NCI-H2196 treated with DMSO at 0.1 percent for 48 hours (cell line): ENCODE results near the gene C8G.

Source experiments
- DNase-seq: peaks from one replicate; lab custom pipeline; 2025; ENCODE audit not compliant: unreplicated experiment; lab: John Stamatoyannopoulos, UW

The C8G gene

DNA sequence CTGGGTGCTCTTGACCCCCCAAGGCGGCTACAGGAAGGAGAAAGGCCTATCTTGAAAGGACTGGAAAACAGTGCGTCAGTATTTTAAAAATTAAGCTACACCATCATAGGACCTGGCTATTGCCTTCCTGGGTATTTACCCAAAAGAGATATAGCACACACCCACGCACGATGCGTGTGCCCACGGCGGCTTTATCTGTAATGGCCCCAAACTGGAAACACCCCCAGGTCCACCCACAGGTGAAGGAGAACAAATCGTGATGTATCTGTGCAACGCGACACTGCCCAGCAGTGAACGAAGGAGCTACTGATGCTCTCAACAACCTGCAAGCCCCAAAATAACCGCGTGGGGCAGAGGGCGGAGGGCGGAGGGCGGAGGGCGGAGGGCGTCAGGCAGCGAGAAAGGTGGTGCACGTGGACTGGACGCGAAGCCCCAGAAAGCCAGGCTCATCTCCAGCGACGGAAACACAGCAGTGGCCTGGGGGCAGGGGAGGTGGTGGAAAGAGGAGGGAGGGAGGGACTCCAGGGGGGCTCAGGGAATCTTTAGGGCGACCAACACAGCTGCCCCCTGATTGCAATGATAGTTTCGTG is 19.9 kb downstream of the C8G start:
- DNase-seq = no peak

DNA sequence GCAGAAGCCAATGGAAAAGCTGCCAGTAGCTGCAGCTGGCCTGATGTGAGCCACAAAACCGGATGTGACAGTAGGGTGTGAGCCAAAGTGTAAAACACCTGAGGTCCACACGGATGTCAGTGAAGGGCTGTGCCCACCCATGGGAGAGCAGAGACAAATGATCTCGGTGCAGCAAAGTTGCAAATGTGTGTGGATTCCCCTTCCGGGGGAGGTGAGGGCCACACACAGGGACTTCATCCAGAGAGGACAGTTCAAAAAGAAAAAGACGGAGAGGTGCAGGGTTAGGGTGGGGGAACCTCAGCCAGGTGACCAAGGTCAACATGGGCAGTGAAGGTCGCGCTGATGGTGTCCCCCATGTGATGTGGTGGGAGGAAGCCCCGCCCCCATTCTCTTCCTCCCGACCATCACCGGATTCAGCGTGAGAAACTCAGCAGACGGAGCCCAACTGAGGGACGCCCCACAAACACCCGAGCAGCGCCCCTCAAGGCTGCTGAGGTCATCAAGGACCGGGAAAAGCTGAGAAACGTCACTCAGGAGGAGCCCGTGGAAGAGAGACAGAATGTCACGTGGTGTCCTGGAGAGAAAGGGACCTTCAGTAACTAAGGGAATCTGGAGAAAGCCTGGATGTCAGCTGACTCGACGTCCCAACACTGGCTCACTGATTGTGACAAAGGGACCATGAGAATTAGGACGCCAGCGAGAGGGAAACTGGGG is 20.9 kb downstream of the C8G start:
- DNase-seq = no peak

DNA sequence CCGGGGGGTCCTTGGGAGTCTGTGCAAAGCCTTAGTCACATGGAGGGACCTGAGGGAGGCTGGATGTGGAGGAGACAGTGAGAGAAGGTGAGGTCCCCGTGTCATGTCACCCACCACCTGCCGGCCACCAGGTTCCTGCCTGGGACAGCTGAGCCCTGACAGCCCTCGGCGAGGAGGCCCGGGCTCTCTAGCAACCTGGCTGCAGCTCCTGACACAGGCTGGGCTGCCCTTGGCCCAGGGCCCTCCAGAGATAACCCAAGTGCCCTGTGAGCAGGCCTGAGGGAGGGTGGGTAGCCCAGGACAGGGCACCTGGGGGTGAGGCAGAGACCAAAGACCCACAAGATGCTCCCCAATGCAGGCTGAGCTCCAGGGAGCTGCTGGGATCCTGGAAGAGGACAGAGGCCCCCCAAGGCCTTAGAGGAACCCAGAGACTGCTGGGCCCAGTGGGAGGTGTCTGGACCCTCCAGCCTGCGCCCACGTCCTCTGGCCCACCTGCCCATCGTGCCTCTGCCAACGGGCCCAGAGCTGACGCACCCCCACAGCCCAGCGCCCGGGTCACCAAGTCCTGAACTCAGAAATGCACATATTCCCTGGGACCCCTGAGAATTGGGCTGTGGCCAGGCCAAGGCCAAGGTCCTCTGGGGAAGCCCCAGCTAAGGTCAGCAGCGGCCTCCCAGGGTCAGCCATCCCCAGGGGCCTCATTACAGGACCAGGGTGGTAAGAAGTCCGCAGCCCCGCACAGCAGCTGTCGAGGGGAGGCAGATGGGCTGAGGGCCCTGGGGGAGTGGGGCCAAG is 23.5 kb downstream of the C8G start:
- no peak for DNase-seq

DNA sequence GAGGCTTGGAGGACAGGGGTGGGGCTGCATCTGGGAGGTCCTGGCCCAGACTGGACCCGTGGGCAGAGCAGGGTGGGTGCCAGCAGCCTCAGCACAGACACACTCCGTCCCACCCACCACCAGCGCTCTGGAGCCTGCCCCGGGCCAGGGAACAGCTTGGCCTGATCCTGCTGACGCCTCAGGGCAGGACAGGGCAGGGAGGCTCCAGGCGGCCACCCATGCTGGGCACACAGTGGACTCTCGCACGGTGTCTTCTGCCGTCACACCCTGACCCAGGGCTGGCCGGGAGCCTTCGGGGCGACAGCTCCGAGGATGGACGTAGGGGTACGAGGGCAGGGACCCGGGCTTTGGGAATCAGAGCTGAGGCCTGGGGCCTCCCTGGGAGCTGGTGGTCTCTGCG is 24.1 kb downstream of the C8G start:
- DNase-seq = no peak

DNA sequence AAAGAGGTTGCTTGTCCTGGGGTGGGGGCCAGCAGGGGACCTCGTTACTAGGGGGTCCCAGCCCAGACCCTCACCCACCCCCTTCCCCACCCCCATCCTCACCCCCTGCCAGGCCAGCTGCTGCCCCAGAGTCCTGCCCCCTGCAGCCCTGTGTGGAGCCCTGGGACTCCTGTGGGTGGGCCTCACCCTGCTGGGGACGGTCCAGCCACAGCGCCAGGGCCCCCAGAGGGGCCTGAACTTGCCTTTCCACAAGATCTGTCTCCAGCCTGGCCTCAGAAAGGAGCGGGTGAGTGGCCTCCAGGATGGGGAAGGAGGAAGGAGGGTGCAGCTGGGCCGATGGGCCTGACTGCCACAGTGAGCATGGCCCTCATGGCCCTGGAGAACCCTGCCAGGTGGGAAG is 24.7 kb downstream of the C8G start:
- DNase-seq = no peak

DNA sequence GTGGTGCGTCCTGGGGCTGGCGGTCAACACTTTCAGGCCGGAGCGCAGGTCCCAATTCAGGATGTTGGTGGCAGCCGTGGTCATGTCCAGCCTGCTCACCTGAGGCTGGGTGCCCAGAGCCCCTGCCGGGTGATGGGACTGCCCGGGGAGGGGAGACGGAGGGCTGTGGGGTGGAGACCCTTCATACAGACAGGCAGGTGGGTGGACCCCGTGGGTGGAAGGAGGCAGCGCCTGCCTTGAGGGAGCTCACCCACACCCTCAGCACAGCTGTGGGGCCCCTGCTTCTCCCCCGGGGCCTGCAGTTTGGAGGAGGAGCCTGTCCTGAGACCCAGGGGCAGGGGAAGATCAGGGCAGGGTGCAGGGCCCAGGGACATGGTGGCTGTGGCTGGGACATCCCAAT is 25.3 kb downstream of the C8G start:
- no peak for DNase-seq

DNA sequence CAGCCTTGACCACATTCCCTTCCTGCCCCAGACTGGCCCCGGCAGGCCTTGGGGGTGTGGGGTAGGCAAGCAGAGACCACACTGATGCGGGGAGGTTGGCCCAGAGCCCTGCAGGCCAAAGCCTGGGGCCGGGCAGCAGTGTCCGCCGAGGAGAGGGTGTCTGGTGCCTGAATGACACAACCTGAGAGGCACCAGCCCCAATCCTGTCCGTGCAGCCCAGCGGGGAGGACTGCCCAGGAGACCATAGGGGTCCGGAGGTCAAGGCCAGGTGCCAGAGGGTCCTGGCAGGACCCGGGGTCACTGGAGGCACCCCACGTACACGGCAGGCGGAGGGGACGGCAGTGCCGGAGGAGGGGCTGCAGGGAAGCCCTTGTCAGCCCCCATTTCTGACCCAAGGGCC is 26.7 kb downstream of the C8G start:
- DNase-seq = no peak

DNA sequence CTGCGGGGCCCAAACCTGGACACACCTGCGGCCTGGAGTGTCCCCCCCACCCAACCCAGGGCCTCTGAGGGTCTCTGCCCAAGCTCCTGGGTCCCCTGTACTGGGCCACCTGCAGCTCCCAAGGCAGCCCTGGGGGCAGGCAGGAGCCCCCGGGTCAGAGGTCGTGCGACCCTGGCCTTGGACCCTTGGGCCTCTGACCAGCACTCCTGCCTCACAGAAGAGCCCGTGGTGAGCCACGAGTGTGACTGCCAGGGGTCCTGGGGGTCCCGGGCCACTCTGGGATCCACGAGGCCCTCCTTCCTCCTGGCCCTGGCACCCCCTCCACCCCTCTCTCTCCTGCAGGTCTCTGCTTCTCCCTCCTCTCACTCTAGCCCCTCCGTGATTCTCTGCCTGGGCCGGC is 27.3 kb downstream of the C8G start:
- no peak for DNase-seq

DNA sequence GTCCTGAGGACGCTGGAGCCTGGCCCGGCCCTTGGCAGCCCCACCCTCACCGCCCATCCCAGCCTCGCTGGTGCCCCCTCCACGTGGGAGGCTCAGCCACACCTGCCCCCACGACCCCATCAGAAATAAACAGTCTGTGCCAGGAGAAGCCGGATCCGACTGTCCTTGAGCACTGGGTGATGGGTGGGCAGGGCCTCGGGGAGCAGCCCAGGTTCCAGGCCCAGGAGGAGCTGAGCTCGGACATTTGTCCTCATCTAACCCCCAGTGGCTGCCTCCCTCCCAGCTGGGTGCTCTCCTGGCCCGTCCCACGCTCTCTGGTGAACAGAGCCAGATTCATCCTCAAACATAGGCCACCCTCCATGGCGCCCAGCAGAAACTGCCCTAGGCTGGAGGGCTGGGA is 27.7 kb downstream of the C8G start:
- no peak for DNase-seq

DNA sequence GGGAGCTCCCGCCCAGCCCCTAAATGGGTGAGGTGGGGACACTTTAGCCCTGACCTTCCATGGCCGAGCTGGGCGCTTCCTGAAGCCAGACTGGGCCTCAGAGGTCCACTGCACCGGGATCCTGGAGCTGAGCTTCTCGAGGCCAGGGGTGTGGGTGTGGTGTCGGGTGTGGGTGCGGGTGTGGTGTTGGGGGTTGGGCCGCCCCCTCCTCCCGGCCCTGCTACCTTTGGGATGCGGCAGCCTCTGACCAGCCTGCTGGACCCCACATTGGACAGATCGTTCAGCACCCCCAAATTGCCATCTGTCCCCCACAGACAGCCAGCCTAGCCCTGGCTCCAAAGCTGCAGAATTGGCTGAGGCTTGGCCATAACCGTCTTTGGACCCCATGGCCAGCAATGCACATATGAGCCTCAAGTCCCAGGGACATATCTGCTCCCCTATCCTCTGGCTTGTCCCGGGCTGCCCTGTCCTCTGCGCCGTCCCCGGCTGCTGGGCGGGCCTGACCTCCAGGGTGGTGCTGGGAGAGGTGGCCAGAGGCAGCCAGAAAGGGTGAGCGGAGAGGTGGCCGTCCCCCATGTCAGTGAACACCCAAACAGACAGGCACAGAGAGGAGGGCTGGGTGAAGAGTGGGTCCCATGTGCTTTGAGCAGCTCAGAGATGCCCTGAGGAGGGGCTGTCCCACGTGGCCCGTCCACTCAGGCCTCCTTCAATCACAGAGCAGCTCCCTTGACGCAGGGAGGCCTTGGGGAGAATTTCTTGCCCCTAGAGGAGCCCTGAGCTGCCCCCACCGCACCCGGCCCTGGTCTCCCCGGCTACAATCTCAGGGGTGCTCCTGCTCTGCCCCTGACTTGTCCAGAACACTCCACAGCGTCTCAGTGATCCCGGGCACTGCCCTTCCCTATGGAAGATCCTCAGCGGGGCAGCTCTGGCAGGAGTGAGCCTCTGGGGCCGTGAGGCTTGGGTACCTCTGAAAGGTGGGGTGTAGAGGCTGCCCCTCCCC is 28.9 kb downstream of the C8G start:
- no peak for DNase-seq

DNA sequence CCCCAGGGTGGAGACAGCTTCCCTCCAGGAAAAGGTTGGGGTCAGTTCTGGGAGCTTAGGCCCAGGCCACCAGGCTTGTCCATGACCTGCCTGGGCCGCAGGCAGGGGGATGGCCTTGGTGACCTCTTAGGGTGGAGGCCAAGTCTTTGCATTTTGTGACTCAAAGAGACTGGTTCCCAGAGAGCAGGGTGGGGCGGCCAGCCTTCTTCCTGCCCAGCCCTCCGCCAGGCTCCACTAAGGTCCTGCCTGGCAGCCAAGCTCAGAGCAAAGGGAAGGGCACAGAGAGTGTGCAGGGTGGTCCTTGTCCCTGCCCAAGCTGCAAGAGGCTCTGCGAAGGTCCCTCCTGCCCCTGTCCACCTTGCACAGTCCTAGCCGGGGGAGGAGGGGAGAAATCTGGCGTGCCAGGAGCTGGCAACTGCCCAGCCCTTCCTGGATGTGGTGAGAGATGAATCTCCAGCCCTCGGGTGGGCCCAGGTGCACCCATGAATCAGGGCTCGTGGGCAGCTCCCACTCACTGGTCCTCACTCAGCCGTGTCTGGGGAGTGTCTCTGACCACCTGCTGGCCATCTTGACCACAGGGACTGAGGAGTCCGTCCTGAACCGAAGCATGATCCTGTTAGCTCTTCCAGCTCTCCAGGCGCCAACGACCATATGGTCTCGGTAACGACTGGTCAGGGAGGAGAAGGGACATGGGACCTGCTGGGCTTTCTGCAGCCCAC is 29.9 kb downstream of the C8G start:
- no peak for DNase-seq

DNA sequence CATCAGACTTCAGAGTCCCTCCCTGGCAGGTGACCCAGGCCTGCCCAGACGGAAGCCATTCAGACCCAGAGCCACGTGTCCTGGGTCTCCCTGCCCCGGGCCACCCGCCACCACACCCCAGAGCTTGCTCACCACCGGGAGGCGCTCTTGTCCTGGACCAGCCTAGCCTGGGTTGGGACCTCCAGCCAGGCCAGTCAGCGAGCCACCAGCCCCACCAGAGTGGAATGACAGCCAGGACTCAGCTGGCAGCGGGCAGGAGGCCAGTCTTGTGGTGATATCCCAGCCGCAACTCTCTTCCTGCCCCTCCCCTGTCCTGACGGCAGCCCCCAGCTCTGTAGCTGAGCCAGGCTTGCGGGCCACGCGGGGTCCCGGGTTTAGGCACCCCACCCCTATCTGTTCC is 30.6 kb downstream of the C8G start:
- no peak for DNase-seq

DNA sequence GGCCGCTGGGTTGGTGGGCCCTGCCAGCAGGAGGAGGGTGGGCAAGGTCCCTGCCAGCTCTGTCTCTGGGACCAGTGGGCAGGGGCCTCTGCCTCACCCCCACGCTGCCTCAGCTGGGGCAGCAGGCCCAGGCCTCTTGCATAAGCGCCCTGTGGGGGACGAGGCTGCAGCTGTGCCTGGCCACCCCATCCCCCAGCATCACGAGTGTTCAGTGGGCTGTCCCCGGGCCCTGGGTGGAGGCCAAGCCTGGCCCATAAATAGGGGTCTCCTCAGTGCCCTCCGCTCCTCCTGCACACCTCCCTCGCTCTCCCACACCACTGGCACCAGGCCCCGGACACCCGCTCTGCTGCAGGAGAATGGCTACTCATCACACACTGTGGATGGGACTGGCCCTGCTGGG is 32.2 kb downstream of the C8G start, which contains the start of gene PTGDS:
Gene PTGDS (plus strand): TSS at position 282 of the 400 bp plus-strand sequence. CDS start 75 bp downstream, at position 357.
- DNase-seq = no peak

DNA sequence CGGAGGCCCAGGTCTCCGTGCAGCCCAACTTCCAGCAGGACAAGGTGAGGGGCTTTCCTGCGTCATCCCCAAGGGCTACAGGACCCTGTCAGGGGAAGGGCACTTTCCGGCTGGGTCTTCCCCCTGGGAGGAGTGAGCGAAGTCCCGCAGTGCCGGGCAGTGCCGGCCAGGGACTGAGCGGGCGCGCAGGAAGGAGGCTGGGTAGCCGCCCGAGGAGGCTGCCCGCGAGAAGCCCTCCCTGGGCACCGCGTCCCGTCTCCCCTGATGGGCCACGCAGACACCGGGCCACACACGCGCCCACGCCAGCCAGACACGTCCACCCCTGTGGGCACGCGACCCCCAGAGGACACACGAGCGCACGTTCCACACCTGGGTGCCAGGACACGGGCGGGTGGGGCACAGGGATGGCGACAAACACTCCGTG is 32.6 kb downstream of the C8G start:
- DNase-seq = no peak

DNA sequence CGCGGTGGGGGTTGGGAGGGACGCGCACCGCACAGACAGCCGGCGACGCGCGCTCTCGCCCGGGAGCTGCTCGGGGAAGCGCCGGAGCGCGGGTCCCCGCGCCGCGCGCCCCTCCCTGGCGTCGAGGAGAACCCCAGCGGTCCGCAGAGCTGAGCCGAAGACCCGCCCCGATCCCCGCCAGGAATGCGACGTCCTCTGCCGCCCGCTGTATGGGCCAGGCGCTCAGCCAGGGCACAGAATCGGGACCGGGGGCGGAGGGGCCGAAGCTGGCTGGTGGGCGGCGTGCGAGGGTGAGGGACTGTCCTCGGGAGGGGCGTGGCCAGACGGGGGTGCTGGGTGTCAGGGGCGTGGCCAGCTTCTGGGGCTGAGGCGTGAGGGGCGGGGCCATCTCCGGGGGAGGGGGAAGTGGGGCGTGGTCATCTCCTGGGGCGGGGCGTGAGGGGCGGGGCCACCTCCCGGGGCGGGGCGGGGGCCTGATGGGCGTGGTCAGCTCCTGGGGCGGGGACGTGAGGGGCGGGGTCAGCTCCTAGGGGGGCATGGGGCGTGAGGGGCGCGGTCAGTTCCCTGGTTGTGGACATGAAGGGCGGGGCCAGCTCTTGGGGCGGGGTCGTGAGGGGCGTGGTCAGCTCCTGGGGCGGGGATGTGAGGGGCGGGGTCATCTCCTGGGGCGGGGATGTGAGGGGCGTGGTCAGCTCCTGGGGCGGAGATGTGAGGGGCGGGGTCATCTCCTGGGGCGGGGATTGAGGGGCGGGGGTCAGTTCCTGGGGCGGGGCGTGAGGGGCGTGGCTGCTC is 33.2 kb downstream of the C8G start:
- peak; percentile 63 for DNase-seq

DNA sequence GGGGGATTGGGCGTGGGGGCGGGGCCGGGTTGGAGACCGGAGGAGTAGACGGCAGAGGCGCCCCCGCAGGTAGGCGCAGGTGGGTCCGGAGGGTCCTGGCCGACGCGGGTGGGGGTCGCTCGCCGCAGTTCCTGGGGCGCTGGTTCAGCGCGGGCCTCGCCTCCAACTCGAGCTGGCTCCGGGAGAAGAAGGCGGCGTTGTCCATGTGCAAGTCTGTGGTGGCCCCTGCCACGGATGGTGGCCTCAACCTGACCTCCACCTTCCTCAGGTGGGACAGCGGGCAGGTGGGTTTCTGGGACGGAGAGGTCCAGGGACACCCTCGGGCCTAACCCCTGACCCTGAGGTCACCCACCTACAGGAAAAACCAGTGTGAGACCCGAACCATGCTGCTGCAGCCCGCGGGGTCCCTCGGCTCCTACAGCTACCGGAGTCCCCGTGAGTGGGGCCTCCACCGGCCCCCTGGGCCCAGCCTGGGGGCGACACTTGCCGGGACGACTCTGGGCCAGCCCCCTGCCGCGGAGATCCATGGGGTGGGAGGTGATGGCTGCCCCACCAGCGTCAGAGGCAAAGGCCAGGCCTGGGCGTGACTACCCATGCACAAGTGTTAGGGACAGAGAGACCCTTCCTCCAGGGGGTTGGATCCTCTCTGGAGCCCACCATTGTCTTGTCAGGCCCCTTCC is 34.0 kb downstream of the C8G start:
- DNase-seq = no peak

DNA sequence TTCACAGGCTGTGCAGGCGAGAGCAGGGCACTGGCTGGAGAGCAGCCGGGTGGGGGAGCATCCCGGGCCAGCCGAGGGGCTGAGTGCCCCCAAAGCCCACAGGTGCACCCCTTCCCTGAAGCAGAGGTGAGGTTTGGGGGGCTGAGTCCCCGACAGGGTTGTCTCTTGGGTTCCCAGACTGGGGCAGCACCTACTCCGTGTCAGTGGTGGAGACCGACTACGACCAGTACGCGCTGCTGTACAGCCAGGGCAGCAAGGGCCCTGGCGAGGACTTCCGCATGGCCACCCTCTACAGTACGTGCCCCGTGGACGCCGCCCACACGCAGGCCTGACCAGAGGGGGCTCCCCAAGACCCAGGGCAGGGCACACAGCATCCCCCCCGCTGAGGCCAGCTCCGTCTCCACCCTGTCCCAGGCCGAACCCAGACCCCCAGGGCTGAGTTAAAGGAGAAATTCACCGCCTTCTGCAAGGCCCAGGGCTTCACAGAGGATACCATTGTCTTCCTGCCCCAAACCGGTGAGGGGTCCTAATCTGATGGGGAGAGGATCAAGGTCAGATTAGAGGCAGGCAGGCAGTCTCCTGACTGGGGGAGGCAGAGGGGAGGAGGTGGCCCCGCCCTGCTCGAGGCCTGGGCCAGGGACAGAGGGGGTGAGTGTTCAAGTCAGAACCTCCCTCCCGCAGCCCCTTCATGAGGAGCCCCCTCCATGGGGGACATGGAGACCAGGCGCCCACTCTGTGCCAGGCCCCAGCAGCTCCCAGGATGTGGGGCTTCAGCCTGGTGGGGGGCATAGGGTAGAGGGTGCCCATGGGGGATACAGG is 34.9 kb downstream of the C8G start:
- DNase-seq = no peak
